GM06990 (cell line): Measurements from ENCODE around the gene ANXA11.
A peak's percentile ranks its signal among the peaks of the same experiment; 100 is the strongest.

Source experiments
- DNase-seq: peaks from one replicate; pipeline ENCODE4 v3.0.0-alpha.2; 2011; ENCODE audit not compliant: insufficient read length; ENCODE audit errors: extremely low read depth
- H3K27me3 ChIP-seq: replicated peaks from 2 replicates; pipeline ENCODE4 v1.6.0; 2011; ENCODE audit warnings: low read length; ENCODE audit not compliant: control insufficient read depth, insufficient read depth
- H3K36me3 ChIP-seq: 2 replicates; pipeline ENCODE4 v1.5.1; 2011; ENCODE audit warnings: low read length; ENCODE audit not compliant: control insufficient read depth, insufficient read depth
- H3K4me3 ChIP-seq: replicated peaks from 2 replicates; pipeline ENCODE4 v1.5.1; 2011; ENCODE audit warnings: low read depth, mild to moderate bottlenecking, control low read depth, low read length
- TF ChIP-seq, protein P1 (sequence below): IDR thresholded peaks from 2 replicates; pipeline ENCODE4 v1.5.1; 2011; ENCODE audit warnings: low read length, control low read depth, mild to moderate bottlenecking, inconsistent platforms; ENCODE audit not compliant: insufficient read depth, poor library complexity, severe bottlenecking

ANXA11 gene

DNA sequence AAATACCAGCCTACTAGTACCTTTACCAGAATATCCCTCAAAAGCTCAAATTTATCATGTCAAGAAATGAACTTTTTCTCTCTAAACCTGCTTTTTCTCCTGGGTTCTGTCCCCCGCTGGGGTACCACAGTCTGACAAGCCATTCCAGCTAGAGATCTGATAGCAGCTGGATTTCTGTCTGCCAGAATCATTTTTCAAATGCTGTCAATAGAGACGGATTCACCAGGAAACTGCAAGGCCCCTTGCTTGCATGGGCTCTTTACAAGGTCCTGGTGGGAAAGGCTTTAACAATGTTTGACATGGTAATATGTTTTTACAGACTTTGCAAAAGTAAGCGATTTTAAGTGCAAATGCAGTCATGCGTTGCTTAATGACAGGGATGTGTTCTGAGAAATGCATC lies 4.9 kb upstream of the ANXA11 start:
- Histone ChIP-seq H3K4me3 (no peak overlapping the region), H3K27me3 (no peaks in the 10 kb centered on the region), H3K36me3 (no peaks in the 10 kb centered on the region)
- DNase-seq = no peak
- TF ChIP-seq, protein P1, sequence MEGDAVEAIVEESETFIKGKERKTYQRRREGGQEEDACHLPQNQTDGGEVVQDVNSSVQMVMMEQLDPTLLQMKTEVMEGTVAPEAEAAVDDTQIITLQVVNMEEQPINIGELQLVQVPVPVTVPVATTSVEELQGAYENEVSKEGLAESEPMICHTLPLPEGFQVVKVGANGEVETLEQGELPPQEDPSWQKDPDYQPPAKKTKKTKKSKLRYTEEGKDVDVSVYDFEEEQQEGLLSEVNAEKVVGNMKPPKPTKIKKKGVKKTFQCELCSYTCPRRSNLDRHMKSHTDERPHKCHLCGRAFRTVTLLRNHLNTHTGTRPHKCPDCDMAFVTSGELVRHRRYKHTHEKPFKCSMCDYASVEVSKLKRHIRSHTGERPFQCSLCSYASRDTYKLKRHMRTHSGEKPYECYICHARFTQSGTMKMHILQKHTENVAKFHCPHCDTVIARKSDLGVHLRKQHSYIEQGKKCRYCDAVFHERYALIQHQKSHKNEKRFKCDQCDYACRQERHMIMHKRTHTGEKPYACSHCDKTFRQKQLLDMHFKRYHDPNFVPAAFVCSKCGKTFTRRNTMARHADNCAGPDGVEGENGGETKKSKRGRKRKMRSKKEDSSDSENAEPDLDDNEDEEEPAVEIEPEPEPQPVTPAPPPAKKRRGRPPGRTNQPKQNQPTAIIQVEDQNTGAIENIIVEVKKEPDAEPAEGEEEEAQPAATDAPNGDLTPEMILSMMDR = no peak

DNA sequence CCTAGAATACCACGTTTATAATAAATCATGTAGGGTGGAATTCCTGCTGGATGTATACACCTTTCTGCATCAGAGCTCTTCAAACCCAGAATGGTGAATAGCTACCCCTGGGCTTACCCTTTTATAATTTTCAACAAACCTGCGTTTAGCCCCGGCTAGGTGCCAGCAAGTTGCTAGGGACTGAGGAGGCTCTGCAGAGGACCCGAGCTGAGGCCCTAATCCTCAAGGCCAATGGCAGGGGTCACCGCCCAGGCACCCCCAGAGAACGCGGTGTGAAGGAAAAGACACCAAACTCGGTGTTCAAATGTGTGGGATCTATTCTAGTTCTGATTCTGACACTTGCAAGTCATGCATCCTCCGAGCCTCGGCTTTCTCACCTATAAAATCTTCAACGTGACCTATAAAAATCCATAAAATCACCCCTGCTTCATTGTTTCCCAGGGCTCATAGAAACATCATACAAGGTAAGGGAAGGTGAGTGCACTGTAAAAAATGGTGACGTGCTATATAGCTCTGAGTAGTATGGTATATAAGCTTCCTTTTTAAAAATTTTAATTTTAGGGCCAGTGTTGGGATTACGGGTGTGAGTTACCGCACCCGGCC lies 2.5 kb upstream of the ANXA11 start:
- TF ChIP-seq, protein P1 = no peak
- DNase-seq = no peak
- no peaks in the 10 kb centered on the region for H3K36me3 ChIP-seq
- H3K27me3 ChIP-seq = no peaks in the 10 kb centered on the region
- H3K4me3 ChIP-seq = no peak overlapping the region

DNA sequence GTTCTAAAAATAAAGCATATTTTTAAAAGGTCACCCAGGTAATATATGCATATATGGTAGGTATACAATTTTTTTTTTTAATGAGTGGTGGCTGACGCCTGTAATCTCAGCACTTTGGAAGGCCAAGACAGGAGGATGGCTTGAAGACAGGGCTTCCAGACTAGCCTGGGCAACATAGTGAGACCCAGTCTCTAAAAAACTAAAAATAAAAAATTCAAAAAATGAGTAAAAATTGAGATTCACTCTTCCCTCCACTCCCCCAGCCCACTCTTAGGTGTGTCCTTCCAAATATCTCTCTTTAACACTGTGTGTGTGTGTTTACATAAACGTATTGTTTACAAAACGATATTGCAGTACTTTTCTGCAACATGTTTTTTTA lies 929 bp upstream of the ANXA11 start:
- H3K27me3 ChIP-seq = no peaks in the 10 kb centered on the region
- no peak for DNase-seq
- H3K4me3 ChIP-seq = no peak overlapping the region; the same call in none of the 2 replicates
- no peaks in the 10 kb centered on the region for H3K36me3 ChIP-seq
- TF ChIP-seq, protein P1 = no peak

- Histone ChIP-seq H3K4me3 (peak overlapping the region; percentile 69), H3K27me3 (no peaks in the 10 kb centered on the region), H3K36me3 (no peaks in the 10 kb centered on the region)
- DNase-seq = peak; percentile 66
- TF ChIP-seq, protein P1 = no peak
These were observed 460 bp downstream of the ANXA11 start for GRCh38 chr10:80204677-80205476.

DNA sequence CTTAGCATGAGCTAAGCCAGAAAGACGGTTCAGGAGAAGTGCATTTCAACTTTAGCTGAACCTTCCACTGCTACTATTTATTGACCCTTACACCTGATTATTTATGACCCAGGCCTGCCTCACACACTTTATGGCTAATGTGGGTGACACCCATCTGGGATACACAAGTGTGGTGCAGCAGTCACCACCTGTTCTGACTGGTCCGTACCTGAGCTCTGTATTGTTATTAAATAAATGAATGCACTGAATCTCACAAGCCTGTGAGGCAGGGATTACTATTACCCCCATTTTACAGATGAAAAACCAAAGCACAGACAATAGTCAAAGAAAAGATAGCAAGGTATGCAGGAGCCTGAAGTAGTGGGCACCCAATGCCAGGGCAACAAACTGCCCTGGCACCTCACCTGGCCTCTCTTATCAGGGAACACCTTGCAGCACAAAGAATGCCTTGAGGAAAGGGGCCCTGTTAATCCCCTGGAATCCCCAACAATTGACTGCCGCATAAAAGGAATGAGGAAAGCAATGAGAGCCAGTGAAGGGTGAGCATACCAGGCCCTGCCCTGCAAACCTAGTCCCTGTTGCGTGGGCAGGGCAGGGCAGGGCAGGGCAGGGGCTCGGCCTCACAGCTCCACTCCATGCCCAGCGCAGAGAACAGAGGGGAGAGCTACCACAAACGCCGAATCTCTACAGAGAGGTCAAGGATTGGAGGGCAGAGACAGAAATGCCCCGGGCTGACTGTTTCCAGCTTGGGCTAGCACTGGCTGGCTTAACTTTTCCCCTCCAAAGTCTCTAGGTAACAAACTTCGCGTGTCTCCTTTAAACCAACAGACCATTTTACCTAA lies 1.3 kb downstream of the ANXA11 start:
- no peak for DNase-seq
- Histone ChIP-seq H3K36me3 (no peaks in the 10 kb centered on the region), H3K4me3 (peak overlapping the region; percentile 69), H3K27me3 (no peaks in the 10 kb centered on the region)
- TF ChIP-seq, protein P1 = no peak
